Measurements from ENCODE around the gene WNT16.

The WNT16 gene

GRCh38 chr7:121322460-121322859 is 6.3 kb upstream of the WNT16 start:
- no peak for TF ChIP-seq JUND (IDR thresholded peaks at IDR 0.05; ENCODE audit: low read depth)
- in situ Hi-C loops (cut with HindIII; ENCODE audit: low pct_unique_long_range_greater_than_20kb, low sequenced_read_pairs), result no loop called here
- no peak for DNase-seq (ENCODE audit: low read depth in 1 of 2, low spot score in 1 of 2)

- in situ Hi-C loops (cut with HindIII; ENCODE audit: low pct_unique_long_range_greater_than_20kb, low sequenced_read_pairs), result no loop called here
Observed at GRCh38 chr7:121323515-121324302, 5.1 kb upstream of the WNT16 start.

GRCh38 chr7:121327671-121328070 is 1.1 kb upstream of the WNT16 start:
- in situ Hi-C loops (cut with HindIII; ENCODE audit: low pct_unique_long_range_greater_than_20kb, low sequenced_read_pairs), result no loop called here
- no peak for TF ChIP-seq JUND (IDR thresholded peaks at IDR 0.05; ENCODE audit: low read depth)
- DNase-seq (ENCODE audit: low read depth in 1 of 2, low spot score in 1 of 2), result no peak

More at GRCh38 chr7:121323515-121324302, 5.1 kb upstream of the WNT16 start:
- TF ChIP-seq JUND (IDR thresholded peaks at IDR 0.05; ENCODE audit: low read depth), result no peak
- DNase-seq (ENCODE audit: low read depth in 1 of 2, low spot score in 1 of 2), result no peak

GRCh38 chr7:121329191-121330052 is 622 bp downstream of the WNT16 start:
- in situ Hi-C loops (cut with HindIII; ENCODE audit: low pct_unique_long_range_greater_than_20kb, low sequenced_read_pairs), result no loop called here
- TF ChIP-seq JUND (IDR thresholded peaks at IDR 0.05; ENCODE audit: low read depth), result no peak
- peak in 1 of 2 experiments; percentile 19 for DNase-seq (ENCODE audit: low read depth in 1 of 2, low spot score in 1 of 2)

GRCh38 chr7:121330053-121330833 is 1.4 kb downstream of the WNT16 start:
- no peak for DNase-seq (ENCODE audit: low read depth in 1 of 2, low spot score in 1 of 2)
- no peak for TF ChIP-seq JUND (IDR thresholded peaks at IDR 0.05; ENCODE audit: low read depth)
- in situ Hi-C loops (cut with HindIII; ENCODE audit: low pct_unique_long_range_greater_than_20kb, low sequenced_read_pairs), result no loop called here

- no peak for DNase-seq (ENCODE audit: low read depth in 1 of 2, low spot score in 1 of 2)
- no peak for TF ChIP-seq JUND (IDR thresholded peaks at IDR 0.05; ENCODE audit: low read depth)
- in situ Hi-C loops (cut with HindIII; ENCODE audit: low pct_unique_long_range_greater_than_20kb, low sequenced_read_pairs), result no loop called here
Observed at GRCh38 chr7:121331048-121331447, 2.2 kb downstream of the WNT16 start.

- in situ Hi-C loops (cut with HindIII; ENCODE audit: low pct_unique_long_range_greater_than_20kb, low sequenced_read_pairs), result no loop called here
- no peak for DNase-seq (ENCODE audit: low read depth in 1 of 2, low spot score in 1 of 2)
- no peak for TF ChIP-seq JUND (IDR thresholded peaks at IDR 0.05; ENCODE audit: low read depth)
Observed at GRCh38 chr7:121331574-121331973, 2.8 kb downstream of the WNT16 start.

- TF ChIP-seq JUND (IDR thresholded peaks at IDR 0.05; ENCODE audit: low read depth), result no peak
- in situ Hi-C loops (cut with HindIII; ENCODE audit: low pct_unique_long_range_greater_than_20kb, low sequenced_read_pairs), result no loop called here
- DNase-seq (ENCODE audit: low read depth in 1 of 2, low spot score in 1 of 2), result no peak
Observed at GRCh38 chr7:121334376-121334775, 5.6 kb downstream of the WNT16 start.

GRCh38 chr7:121334875-121335648 is 6.3 kb downstream of the WNT16 start:
- no peak for DNase-seq (ENCODE audit: low read depth in 1 of 2, low spot score in 1 of 2)

GRCh38 chr7:121336579-121336978 is 7.8 kb downstream of the WNT16 start:
- DNase-seq (ENCODE audit: low read depth in 1 of 2, low spot score in 1 of 2), result no peak
- no peak for TF ChIP-seq JUND (IDR thresholded peaks at IDR 0.05; ENCODE audit: low read depth)
- in situ Hi-C loops (cut with HindIII; ENCODE audit: low pct_unique_long_range_greater_than_20kb, low sequenced_read_pairs), result no loop called here

More at GRCh38 chr7:121334875-121335648, 6.3 kb downstream of the WNT16 start:
- in situ Hi-C loops (cut with HindIII; ENCODE audit: low pct_unique_long_range_greater_than_20kb, low sequenced_read_pairs), result no loop called here
- no peak for TF ChIP-seq JUND (IDR thresholded peaks at IDR 0.05; ENCODE audit: low read depth)

GRCh38 chr7:121337398-121337797 is 8.6 kb downstream of the WNT16 start:
- TF ChIP-seq JUND (IDR thresholded peaks at IDR 0.05; ENCODE audit: low read depth), result no peak
- in situ Hi-C loops (cut with HindIII; ENCODE audit: low pct_unique_long_range_greater_than_20kb, low sequenced_read_pairs), result no loop called here
- peak in 1 of 2 experiments; percentile 42 for DNase-seq (ENCODE audit: low read depth in 1 of 2, low spot score in 1 of 2)

GRCh38 chr7:121339082-121339481 is 10.3 kb downstream of the WNT16 start:
- DNase-seq (ENCODE audit: low read depth in 1 of 2, low spot score in 1 of 2), result no peak
- in situ Hi-C loops (cut with HindIII; ENCODE audit: low pct_unique_long_range_greater_than_20kb, low sequenced_read_pairs), result no loop called here
- no peak for TF ChIP-seq JUND (IDR thresholded peaks at IDR 0.05; ENCODE audit: low read depth)
